ENCODE measurements around the gene TMEM131L. TPM values are rescaled to one million over a fixed set of nuclear protein-coding genes. Genes with fewer than 3 reads are reported as not detected.
"Not testable (repeated sequence)": the region's sequence is repeated elsewhere in the genome, so short reads cannot be mapped to it uniquely, and the experiment has no call there.

Gene TMEM131L
- total and polyA plus RNA-seq, 5 donors: 4.6 to 13.3 (median 10.0) TPM

- Histone ChIP-seq H3K4me3 (ENCODE audit: low read length) (peak overlapping the region; percentile 75), H3K27me3 (ENCODE audit: control insufficient read depth, insufficient read depth) (no peaks in the 10 kb centered on the region), H3K9me3 (ENCODE audit: control insufficient read depth, low read length) (no peaks in the 10 kb centered on the region), H3K4me1 (ENCODE audit: control insufficient read depth, insufficient read depth, low read length) (peaks cover 4% of the 10 kb centered on the region), H3K27ac (ENCODE audit: low read length) (peak overlapping the region; percentile 13)
- intact Hi-C loops (cut with DNase I): loop anchor here (10.0 kb wide), 2 partner anchors 108 to 122 kb away; partner anchors contain the start of gene MND1 (in 1 of the 4)
- ATAC-seq: peak; percentile 25 to 44
- WGBS: 2% methylated on average over 43 of the region's 43 CpGs
- DNase-seq: peak; percentile 31 to 70 (median 69)
These were observed 1.1 kb downstream of the TMEM131L start for GRCh38 chr4:153466949-153467896.

DNA sequence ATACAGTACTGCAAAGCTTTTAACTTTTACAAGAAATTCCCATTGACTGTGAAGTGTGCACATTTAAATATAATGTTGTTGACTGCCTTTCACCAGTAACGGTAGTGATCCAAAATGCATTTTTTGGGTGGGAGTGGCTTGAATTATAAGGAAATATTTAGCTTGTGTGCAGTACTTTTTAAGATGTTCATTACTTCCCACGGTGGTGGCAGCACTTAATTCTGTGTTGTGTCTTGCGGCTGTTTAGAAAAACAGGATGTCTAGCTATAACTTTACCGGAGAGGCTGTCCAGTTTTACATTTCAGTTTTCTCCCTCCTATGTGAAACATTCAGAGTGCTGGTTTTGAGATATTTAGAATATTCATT, 1.7 kb downstream of the TMEM131L start:
- Histone ChIP-seq H3K27ac (ENCODE audit: low read length) (no peak overlapping the region), H3K4me1 (ENCODE audit: control insufficient read depth, insufficient read depth, low read length) (peaks cover 4% of the 10 kb centered on the region), H3K27me3 (ENCODE audit: control insufficient read depth, insufficient read depth) (no peaks in the 10 kb centered on the region), H3K9me3 (ENCODE audit: control insufficient read depth, low read length) (no peaks in the 10 kb centered on the region), H3K4me3 (ENCODE audit: low read length) (peak overlapping the region; percentile 75)
- 10% methylated on average over 4 of the region's 4 CpGs for WGBS
- no peak for DNase-seq
- intact Hi-C loops (cut with DNase I): loop anchor here (10.0 kb wide), 2 partner anchors 107 to 123 kb away; partner anchors contain the start of gene MND1 (in 1 of the 4)
- no peak for ATAC-seq

DNA sequence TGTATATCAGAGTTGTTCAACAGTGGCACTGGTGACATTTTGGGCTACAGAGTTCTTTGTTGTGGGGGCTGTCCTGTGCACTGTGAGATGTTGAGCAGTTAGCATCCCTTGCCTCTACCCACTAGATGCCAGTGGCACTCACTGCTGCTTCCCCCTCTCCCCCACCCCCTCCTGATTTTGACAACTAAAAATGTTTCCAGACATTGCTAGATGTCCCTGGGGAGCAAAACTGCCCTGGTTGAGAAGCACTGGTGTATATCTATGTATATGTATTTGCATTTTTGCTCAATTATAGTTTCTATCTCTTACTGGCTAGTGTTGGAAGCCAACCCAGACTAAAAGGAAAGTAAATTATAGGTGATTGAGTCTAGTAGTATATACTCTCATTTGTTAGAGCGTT, 2.4 kb downstream of the TMEM131L start:
- intact Hi-C loops (cut with DNase I): loop anchor here (10.0 kb wide), 2 partner anchors 106 to 124 kb away; partner anchors contain the start of gene MND1 (in 1 of the 4)
- no peaks in the 10 kb centered on the region for H3K27me3 ChIP-seq (ENCODE audit: control insufficient read depth, insufficient read depth)
- H3K9me3 ChIP-seq (ENCODE audit: control insufficient read depth, low read length): no peaks in the 10 kb centered on the region
- H3K4me1 ChIP-seq (ENCODE audit: control insufficient read depth, insufficient read depth, low read length): peaks cover 6% of the 10 kb centered on the region
- WGBS: 80% methylated on average over 1 of the region's 1 CpG
- DNase-seq (no peak), ATAC-seq (no peak)
- H3K4me3 ChIP-seq (ENCODE audit: low read length): no peak overlapping the region
- H3K27ac ChIP-seq (ENCODE audit: low read length): no peak overlapping the region

- intact Hi-C loops (cut with DNase I): loop anchor here (10.0 kb wide), 2 partner anchors 106 to 124 kb away; partner anchors contain the start of gene MND1 (in 1 of the 4)
- Histone ChIP-seq H3K4me3 (ENCODE audit: low read length) (no peak overlapping the region), H3K27ac (ENCODE audit: low read length) (no peak overlapping the region), H3K27me3 (ENCODE audit: control insufficient read depth, insufficient read depth) (no peaks in the 10 kb centered on the region), H3K4me1 (ENCODE audit: control insufficient read depth, insufficient read depth, low read length) (peaks cover 6% of the 10 kb centered on the region), H3K9me3 (ENCODE audit: control insufficient read depth, low read length) (no peaks in the 10 kb centered on the region)
- ATAC-seq (no peak), DNase-seq (no peak)
- 53% methylated on average over 2 of the region's 2 CpGs for WGBS
These were observed 2.9 kb downstream of the TMEM131L start for GRCh38 chr4:153469031-153469430.

- intact Hi-C loops (cut with DNase I): not testable (repeated sequence)
These were observed 5.0 kb downstream of the TMEM131L start for GRCh38 chr4:153471071-153471697.

GRCh38 chr4:153471698-153472093, 5.5 kb downstream of the TMEM131L start:
- Histone ChIP-seq H3K4me3 (ENCODE audit: low read length) (no peak overlapping the region), H3K27me3 (ENCODE audit: control insufficient read depth, insufficient read depth) (no peaks in the 10 kb centered on the region), H3K4me1 (ENCODE audit: control insufficient read depth, insufficient read depth, low read length) (peaks cover 3% of the 10 kb centered on the region), H3K9me3 (ENCODE audit: control insufficient read depth, low read length) (no peaks in the 10 kb centered on the region), H3K27ac (ENCODE audit: low read length) (no peak overlapping the region)
- 83% methylated on average over 5 of the region's 5 CpGs for WGBS
- DNase-seq (no peak), ATAC-seq (no peak)
- intact Hi-C loops (cut with DNase I): no loop called here

More at GRCh38 chr4:153471071-153471697, 5.0 kb downstream of the TMEM131L start:
- not testable (repeated sequence) for H3K4me1 ChIP-seq (ENCODE audit: control insufficient read depth, insufficient read depth, low read length); H3K4me3 ChIP-seq (ENCODE audit: low read length); DNase-seq; H3K9me3 ChIP-seq (ENCODE audit: control insufficient read depth, low read length); ATAC-seq; H3K27me3 ChIP-seq (ENCODE audit: control insufficient read depth, insufficient read depth); H3K27ac ChIP-seq (ENCODE audit: low read length)
- WGBS: 92% methylated on average over 9 of the region's 9 CpGs

DNA sequence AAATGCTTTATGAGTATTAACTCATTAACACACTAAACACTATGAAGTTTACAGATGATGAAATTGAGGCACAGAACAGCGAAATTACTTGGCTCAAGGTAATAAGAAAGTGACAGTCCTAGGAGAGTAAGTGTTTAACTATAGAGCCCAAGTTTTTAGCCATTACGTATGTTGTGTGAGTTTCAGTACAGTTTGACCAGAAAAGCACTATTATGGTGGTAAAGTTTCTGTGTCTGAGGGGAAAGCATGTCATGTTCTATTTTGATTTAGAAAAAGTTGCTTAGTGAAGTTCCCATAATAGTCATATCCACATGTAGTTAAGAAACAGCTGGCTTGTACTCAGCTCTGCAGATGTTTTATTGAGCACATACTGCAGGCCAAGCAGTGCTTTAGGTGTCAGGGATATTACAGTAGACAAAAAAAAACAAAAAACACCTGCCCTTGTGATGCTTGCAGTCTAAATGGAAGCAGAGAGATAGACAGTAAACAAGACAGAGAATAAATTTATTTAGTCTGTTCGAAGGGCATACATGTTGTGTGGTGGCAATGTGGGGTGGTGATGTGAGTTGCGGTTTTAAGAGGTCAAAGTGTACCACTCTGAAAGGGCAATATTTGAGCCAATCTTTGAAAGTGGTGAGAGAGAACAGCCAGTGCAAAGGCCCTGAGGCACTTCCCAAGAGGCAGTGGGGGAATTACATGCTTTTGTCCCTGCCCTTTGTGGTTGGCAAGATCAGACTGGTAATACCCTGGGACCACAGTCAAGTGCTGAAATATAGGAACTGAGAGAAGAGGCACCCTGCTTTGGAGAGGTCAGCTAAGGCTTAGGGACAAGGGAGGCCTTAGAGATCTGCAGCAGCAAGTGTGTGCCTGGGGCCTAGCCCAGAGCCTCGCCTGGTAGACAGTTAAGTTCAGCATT, 6.2 kb downstream of the TMEM131L start:
- peaks cover 3% of the 10 kb centered on the region for H3K4me1 ChIP-seq (ENCODE audit: control insufficient read depth, insufficient read depth, low read length)
- no peak for ATAC-seq
- H3K9me3 ChIP-seq (ENCODE audit: control insufficient read depth, low read length): no peaks in the 10 kb centered on the region
- intact Hi-C loops (cut with DNase I): no loop called here
- no peak overlapping the region for H3K4me3 ChIP-seq (ENCODE audit: low read length)
- DNase-seq: no peak
- H3K27ac ChIP-seq (ENCODE audit: low read length): no peak overlapping the region
- 96% methylated on average over 5 of the region's 5 CpGs for WGBS
- H3K27me3 ChIP-seq (ENCODE audit: control insufficient read depth, insufficient read depth): no peaks in the 10 kb centered on the region

DNA sequence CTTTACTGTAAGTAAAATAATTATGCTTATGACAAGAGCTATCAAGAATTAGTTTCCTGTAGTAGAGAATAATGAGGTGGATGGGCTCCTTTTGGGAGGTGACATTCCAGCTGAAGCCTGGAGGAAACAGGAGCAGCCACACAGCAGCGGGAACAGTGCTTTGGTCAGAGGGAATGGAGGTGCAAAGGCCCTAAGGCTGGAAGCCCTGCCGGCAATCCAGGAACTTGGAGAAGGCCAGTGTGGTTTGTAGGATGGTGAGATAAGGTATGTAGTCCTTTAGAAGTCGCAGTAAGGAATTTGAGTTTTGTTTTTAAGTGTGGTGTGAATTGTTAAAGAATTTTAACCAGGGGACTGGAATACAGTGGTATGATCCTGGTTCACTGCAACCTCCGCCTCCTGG, 8.1 kb downstream of the TMEM131L start:
- Histone ChIP-seq H3K27me3 (ENCODE audit: control insufficient read depth, insufficient read depth) (no peaks in the 10 kb centered on the region), H3K4me1 (ENCODE audit: control insufficient read depth, insufficient read depth, low read length) (peaks cover 3% of the 10 kb centered on the region), H3K27ac (ENCODE audit: low read length) (no peak overlapping the region), H3K9me3 (ENCODE audit: control insufficient read depth, low read length) (no peaks in the 10 kb centered on the region), H3K4me3 (ENCODE audit: low read length) (no peak overlapping the region)
- ATAC-seq: no peak
- intact Hi-C loops (cut with DNase I): no loop called here
- 92% methylated on average over 4 of the region's 4 CpGs for WGBS
- no peak for DNase-seq

- 67% methylated on average over 8 of the region's 8 CpGs for WGBS
- DNase-seq: no peak
- Histone ChIP-seq H3K9me3 (ENCODE audit: control insufficient read depth, low read length) (no peaks in the 10 kb centered on the region), H3K4me1 (ENCODE audit: control insufficient read depth, insufficient read depth, low read length) (peaks cover 3% of the 10 kb centered on the region), H3K27me3 (ENCODE audit: control insufficient read depth, insufficient read depth) (no peaks in the 10 kb centered on the region), H3K4me3 (ENCODE audit: low read length) (no peak overlapping the region), H3K27ac (ENCODE audit: low read length) (no peak overlapping the region)
- intact Hi-C loops (cut with DNase I): no loop called here
- ATAC-seq: no peak
These were observed 10.8 kb downstream of the TMEM131L start for GRCh38 chr4:153476829-153477574.

DNA sequence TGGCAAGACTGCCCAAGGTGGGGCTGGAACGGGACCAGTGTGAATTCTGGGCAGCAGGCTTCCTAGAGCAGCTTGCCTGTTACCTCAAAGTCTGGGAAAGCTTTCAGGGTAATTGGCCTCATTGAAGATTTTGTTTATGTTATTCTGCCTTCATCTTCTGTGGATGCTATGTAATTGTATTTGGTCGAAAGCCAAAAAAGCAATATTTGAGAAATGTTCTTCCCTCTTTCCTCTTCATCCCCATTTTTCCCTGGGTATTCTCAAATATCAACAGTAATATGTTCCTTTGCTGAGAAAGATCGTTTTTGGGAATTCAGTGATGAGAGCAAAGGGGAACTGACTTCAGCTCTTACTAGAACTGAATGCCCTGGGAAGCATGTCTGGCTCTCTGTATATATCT, 12.9 kb downstream of the TMEM131L start:
- intact Hi-C loops (cut with DNase I): no loop called here
- H3K9me3 ChIP-seq (ENCODE audit: control insufficient read depth, low read length): no peaks in the 10 kb centered on the region
- ATAC-seq: no peak
- H3K4me1 ChIP-seq (ENCODE audit: control insufficient read depth, insufficient read depth, low read length): no peaks in the 10 kb centered on the region
- no peak for DNase-seq
- H3K27me3 ChIP-seq (ENCODE audit: control insufficient read depth, insufficient read depth): no peaks in the 10 kb centered on the region
- no peak overlapping the region for H3K27ac ChIP-seq (ENCODE audit: low read length)
- H3K4me3 ChIP-seq (ENCODE audit: low read length): no peak overlapping the region
- 71% methylated on average over 3 of the region's 3 CpGs for WGBS

Data from right cardiac atrium (tissue), 5 donors.